Stimulated activated CD8-positive, alpha-beta memory T cell treated with anti-CD3 and anti-CD28 coated beads, Interleukin-7, amount 100 ng/mL, for 1 hour (primary cell): ENCODE measurements around the gene KHK.

Source experiments
- DNase-seq, 2 donors: peaks; one replicate each; pipeline ENCODE4 v3.0.0-alpha.2; 2020; ENCODE audit warnings: low read depth in 2 of 2

The KHK gene

DNA sequence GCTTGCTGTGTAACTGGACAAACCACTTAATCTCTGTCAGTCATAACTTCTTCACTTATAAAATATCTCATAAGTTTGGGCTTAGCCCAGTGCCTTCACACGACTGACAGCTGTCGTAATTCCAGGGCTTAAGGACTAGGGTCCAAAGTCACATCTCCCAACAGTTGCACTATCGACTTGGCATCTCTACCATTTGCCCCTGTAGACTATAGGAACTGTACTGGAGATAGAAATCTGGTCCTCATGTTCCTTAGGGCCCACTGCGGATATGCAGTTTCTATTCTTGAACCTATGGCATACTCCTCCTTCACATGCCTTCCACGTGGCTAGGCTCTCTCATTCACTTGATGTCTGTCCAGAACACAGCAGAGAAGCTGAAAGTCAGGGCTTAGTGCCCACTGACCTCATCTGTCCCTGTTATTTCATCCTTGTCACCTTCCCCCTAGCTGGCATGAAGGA lies 39.7 kb downstream of the KHK start:
- no peak for DNase-seq

DNA sequence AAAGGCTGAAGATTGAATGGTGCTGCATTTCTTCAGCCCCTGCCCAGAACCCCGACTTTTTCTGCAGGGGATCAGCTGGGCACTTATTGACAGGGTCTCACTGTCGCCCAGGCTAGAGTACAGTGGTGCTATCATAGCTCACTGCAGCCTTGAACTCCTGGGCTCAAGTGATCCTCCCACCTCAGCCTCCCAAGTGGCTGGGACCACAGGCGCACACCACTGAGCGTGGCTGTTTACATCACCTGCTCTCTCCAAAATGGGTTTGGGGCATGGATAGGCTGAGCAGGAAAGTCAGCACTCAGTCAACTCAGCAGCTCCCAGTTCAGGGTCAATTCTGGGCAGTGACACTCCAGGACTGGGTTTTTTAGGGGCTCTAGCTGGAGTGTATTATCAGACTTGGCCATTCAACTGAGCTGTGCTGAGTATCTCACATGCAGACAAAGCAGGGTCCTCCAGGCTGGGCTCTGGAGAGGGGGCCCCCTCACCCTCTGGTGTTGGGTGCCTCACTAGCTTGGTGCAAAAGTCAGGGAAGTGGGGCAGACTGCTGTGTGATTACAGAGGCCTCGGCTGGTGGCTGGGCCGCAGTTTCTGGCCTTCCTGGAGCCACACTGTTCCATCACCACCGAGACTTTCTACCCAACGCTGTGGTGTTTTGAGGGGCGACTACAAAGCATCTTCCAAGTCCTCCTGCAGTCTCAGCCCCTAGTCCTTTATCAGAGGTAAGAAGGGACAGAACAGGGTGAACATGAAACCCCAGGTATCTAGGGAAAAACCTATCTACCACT lies 41.5 kb downstream of the KHK start:
- DNase-seq: no peak

DNA sequence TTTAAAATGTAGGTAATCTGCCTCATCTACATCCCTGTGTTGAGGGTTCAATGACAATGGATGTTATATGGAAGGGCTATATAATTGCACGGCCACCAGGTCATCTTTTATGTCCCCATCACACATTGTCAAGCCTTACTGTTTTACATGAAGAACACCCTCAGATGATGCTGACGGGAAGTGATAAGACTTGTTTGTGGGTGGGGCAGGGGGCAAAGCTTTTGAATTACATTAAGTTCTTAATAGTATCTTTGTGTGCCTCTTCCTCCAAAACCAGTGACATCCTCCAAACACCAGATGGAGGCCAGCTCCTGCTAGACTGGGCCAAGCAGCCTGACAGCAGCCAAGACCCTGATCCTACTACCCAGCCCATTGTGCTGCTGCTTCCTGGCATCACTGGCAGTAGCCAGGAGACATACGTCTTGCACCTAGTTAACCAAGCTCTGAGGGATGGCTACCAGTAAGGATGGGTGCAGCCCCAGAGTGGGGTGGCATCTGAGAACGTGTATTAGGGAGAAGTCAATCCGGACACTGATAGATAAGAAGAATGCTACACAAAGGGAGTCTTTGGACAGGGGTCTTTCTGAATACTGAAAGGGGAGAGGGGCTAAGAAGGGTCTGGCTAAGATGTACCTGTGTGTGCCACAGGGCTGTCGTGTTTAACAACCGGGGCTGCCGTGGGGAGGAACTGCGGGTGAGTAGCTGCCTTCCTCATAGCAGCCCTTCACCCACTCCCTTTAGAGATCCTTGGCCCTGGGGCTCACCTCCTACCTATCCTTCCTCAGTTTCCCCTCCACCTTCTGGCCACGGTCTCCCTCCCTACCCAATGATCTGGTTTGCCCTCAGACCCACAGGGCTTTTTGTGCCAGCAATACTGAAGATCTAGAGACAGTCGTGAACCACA lies 42.3 kb downstream of the KHK start:
- no peak for DNase-seq

DNA sequence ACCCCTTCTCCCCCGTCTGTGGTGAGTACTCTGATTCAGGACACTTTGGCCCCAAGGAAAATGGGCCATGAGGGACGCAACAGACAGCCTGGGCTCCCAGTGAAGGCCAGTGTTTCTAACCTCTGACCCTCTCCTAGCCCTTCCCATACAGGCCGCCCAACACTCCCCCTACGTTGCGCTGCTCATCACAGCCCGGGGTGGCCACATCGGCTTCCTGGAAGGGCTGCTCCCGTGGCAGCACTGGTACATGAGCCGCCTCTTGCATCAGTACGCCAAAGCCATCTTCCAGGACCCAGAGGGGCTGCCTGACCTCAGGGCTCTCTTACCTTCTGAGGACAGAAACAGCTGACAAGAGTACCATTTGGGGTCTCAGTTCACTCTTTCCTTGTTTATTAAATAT lies 43.8 kb downstream of the KHK start:
- no peak for DNase-seq

DNA sequence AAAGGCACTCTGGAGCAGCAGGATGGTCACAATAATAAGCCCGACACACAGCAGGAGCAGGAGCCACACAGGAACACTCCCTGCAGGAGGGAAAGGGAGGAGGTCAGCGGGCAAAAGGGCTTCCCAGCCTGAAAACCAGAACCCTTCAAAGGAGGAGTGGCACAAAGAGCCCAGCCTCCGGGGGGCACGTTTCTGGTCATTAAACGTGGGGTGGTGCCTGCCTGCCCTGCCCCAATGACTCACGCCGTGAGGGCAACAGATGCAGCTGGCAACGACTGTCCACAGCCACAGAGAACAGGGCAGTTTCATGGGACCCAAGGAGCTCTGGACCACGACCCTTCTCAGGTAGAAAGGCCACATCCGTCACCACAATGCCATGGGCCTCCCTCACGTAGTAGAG lies 44.9 kb downstream of the KHK start:
- DNase-seq: no peak

DNA sequence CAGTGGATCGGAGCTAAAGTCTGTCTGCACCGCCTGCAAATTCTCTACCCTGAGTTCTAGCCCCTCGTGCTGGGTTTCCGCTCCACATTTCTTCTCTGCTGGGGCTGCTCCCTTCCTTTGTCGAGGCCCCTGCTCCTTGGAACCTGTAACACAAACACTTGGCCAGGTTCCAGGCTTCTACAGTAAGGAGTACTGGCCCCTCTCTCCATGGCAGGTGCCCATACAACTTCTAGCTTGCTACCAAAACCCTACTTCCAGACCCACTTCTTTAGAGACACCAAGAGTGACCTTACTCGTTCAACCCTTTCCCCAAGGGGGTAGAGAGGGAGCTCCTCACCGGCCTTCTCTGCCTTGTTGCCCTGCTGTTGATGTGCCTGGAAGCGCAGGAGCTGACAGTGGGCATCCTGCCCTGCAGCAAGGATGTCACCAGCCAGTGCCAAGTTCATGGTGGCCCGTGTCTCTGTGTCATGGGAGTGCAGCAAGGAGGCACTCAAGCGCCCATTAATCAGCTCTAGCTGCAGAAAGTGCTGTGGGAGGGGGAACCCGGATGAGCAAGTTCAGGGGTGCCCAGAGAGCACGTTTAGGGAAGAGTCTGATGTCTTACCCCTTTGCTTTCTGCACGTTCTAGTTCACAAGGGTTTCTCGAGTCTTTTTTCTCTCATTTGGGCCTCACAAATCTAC lies 46.8 kb downstream of the KHK start:
- DNase-seq: no peak

DNA sequence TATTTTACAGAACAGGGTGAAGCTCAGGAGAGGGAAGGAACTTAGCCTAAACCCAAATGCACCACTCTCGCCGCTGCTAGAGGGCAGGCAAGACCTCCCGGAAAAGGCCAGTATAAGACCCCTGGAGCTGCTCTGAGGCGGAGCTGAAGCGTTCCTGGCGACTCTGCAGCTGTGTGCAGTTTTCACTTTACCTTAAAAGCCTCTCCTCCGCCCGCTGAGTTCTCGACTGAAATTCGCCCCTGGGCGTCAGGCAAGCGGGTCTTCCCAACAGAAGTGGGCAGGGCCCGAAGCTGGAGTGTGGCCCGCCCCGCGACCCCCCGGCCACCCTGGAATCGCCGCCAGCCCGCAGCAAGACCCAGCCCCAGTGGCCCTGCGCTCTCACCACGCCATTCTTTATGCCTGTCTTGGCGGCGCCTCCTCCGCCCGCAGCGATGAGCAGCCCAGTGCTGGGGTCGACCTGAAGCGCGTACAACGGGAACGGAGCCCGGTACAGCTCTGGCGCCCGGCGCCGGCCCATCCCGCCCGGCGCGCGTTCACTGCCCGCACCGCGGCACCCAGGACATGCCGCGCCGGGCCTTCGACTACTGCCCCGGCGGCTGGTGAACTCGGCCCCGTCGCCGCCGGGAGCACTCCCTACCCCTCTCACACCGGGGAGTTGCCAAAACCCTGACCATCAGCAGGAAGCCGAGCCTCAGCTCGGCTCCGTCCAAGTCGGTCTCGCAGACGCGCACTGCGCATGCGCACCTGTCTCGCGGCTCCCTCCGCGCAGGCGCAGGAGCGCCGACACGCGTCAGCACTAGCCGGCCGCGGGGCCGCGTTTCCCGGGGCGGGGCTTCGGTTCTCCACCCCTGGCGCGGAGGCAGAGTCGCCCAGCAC lies 47.6 kb downstream of the KHK start, which contains the start of gene PREB:
Gene PREB (minus strand): TSS at position 732 of the 876 bp plus-strand sequence. CDS start 215 bp downstream, at position 517.
- peak; percentile 95 to 96 for DNase-seq

DNA sequence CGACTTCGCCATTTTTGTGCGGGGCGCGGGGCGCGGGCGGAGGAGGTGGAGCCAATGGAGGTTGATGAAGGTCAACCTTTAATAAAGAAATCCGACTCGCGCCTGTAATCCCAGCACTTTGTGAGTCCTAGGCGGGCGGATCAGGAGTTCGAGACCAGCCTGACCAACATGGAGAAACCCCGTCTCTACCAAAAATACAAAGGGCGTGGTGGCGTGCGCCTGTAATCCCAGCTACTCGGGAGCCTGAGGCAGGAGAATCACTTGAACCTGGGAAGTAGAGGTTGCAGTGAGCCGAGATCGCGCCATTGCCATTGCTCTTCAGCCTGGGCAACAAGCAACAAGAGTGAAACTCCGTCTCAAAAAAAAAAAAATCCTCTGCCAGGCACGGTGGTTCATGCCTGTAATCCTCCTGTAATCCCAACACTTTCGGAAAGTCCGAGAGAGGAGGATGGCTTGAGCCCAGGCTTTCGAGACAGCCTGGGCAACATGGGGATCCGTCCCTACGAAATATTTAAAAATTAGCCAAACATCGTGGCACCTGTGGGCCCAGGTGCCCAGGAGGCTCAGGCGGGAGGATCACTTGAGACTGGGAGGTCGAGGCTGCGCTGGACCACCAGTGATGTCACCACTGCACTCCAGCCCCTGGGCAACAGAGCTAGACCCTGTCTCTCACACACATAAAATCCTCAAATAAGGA lies 48.4 kb downstream of the KHK start:
- no peak for DNase-seq

DNA sequence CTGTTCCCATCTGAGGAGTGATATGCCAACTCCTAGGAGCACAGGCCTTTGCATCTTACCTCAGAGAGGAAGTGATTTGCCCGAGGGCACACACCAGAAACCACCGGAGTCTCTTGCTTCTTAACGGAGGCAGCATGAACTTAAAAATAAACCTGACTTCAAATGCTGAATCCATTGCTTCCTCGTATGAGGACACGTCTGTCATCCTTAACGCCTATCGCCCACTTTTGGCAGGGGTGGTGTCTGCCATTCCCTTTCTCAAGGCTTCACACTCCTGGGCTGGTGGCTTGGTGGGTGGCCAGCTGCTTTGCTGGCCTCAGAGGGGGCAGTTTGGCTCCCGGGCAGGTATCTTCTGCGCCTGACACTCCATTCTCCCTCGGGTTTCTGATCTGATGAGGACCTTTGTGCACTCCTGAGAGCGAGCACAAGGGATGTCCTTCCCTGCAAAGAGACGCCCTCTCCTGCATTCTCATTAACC lies 48.9 kb downstream of the KHK start:
- DNase-seq: no peak

DNA sequence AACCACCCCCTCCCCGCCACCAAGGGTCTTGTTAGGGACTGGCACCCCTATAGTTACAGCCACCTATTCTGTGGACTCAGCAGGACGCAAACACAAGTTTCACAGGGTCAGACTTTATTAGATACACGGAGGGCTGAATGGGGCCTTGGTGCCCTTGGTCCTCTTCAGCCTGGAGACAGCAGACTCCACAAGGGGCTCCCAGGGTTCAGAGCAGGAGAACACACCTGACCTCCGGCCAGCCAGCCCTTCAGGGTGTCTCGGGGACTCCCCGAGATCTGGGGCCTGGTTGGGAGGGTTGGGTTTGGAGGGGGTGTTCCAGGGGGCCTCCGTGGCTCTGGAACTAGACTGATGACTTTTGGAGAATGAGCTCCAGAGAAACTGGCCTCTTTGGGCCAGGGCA lies 50.2 kb downstream of the KHK start:
- no peak for DNase-seq

DNA sequence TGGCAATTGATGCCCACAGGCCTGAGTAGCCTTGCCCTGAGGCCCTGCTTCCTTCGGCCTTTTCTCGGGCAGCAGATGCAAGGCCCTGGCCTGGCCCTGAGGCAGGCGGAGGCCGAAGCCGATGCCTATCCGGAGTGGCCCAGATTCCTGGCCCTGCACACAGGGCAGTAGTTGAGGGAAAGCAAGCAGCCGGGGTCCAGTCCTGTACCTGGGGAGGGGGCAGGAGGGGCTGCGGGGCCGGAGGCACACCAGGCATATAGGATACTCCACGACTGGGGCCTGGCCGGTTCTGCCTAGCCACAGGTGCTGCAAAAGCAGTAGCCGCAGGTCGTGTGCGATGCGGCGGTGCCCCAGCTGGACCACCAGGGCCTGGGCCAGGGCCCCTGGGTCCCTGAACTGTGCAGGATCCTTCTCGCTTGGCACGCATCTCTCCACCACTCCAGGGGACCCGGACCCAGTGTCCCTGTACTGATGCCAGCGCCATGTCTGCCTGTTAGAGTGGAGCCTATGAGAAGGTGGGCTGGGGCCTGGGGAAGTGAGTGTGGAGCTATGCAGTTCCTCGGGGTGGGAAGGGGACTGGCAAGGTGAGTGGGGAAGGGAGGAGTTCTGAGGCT lies 50.9 kb downstream of the KHK start:
- no peak for DNase-seq

DNA sequence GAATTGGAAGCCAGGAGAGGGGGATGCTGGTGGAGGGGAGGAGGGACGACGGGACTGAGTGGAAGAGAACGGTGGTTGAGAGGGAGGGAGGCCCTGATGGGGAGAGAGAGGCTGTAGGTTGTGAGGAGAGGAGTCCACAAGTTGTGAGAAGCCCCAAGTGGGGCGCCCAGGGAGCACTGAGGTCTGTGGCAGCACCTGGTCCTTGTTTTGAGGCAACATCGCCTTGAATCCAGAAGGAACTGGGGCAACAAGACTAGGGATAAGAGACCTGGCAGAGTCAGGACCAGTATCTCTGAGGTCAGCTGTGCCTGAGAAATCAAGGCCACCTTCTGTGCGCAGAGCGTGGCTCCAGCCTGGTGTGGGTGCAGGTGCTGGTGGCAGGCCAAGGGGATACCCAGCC lies 51.5 kb downstream of the KHK start:
- DNase-seq: no peak

DNA sequence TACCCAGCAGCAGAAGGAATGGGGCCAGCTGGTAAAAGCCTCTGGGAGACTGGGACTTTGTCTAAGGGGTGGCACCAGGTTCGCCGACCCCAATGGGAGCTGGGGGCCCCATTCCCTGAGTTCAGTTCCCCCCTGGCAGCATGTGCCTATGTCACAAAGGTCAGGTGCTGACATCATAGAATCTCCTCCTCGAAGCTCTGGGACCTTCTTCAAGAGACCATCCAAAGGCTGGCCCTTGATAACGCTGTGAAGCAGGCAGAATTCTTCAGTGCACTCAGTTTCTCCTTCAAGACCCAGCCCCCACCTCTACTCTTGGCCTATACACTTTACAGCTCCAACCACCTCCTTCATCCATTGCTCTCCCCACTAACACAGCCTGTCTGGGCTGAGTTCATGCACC lies 52.7 kb downstream of the KHK start, which contains the start of gene PRR30:
Gene PRR30 (minus strand): TSS at position 101 of the 400 bp plus-strand sequence. CDS start 1,081 bp downstream, outside the sequence.
- DNase-seq: no peak

DNA sequence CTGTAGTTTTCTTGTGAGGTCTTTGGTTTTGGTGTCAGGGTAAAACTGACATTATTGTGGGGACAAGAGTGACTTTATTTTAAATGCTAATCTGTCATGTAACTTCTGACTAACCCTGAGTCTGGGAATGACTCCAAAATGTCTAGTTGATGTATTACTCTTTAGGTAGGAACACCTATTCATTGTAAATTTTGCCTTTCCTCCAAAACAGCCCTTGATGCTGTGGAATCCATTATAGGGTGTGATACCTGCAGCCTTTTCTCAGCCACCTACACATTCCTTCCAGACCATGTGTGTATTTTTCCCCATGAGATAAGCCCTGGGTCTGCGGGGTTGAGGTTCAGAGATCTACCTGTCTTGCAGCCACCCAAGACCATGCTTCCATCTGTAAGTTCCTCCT lies 56.7 kb downstream of the KHK start:
- DNase-seq: no peak

DNA sequence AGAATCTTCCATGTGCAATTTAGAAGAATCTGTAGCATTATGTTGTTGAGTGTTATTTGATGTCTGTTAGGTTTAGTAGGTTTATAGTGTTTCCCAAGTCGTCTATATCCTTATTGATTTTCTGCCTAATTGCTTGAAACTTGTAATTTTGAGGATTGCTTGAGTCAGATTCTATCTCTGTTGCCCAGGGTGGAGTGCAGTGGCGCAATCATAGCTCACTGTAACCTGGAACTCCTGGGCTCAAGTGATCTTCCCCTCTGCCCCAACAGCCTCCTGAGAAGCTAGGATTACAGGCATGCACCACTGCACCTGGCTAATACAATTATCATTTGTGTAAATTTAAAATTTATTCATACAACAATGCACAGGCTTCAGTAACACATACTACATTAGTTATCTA lies 59.1 kb downstream of the KHK start:
- no peak for DNase-seq

DNA sequence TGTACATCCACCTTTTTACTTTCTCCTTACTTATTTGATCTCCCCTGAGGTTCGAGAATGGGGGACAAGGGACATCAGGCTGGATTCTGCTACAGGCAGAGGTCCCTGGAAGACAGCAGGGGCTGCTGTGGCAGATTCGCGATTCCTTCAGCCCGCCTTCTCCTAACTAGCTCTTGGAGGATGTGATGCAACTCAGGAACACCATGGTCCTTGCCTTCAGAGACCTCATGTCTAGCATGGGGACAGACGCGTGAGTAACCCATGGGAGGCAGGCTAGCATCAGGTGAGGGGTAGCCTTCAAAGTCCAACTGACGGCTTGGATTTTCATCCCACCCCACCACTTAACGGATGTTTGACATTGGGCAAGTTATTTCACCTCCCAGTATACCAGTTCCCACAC lies 61.4 kb downstream of the KHK start:
- no peak for DNase-seq

DNA sequence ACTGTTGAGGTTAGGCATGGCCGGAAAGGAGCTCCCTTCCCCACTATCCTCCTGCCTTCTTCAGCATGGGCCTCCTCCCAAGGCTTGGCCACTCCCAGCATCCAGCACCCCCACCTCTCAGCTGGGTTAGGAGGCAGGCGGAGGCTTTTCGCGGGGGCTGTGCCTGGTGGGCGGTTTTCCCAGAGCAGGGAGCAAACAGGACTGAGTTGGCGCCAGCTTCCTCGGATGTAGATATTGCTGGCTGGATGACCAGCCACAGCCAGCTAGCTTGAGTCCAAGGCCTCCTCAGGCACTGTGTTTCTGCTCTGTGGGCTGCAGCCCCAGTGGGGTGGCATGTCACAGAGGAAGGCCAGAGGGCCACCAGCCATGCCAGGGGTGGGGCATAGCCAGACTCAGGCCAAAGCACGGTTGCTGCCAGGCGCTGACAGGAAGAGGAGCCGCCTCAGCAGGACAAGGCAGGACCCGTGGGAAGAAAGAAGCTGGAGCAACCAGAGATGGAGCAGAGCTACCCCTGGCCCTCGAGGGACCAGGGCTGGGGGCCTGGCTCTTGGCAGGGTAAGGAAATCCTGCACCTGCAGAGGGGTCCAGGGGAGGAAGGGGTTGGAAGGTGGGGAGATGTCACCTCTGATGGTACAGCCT lies 62.3 kb downstream of the KHK start, which contains the start of gene TCF23:
Gene TCF23 (plus strand): TSS at position 204 of the 639 bp plus-strand sequence. CDS start 130 bp downstream, at position 334.
- DNase-seq: no peak

DNA sequence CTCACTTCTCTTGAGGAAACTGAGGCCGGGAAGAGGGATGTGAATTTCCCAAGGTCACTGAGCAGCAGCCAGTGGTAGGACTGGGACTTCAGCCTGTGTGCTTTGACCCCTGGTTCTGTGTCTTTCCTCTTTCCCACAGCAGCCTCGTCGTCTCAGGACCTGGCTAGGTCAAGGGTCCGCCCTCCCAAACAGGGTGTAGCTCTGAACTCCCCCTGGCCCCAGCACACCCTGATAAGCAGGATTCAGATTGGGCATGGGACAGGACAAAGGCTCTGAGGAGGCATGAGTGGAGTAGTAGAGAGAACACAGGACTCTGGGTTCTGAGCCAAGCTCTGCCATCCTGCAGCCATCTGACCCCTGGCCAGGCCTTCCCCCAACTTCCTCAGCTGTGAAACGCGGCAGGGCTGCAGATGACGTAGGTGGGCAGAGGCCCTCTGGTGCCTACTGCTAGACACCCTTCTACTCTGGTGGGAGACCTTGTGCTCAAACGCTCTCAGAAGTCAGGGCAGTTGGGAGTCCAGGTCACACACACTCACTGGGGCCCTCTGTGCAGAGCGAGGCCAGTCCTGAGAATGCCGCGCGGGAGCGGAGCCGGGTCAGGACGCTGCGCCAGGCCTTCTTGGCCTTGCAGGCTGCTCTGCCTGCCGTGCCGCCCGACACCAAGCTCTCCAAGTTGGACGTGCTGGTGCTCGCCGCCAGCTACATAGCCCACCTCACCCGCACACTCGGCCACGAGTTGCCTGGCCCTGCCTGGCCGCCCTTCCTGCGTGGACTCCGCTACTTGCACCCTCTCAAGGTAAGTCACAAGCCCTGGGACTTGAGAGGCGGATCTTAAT lies 63.2 kb downstream of the KHK start:
- no peak for DNase-seq
